PC-3 (cell line): ENCODE results near the gene TTC21B. TPM values are rescaled to one million over a fixed set of nuclear protein-coding genes. Genes with fewer than 3 reads are reported as not detected.

Experiments
- ATAC-seq: fragments of 200-7000 bp; cut with Tn5 transposase; 2 replicates; pipeline ENCODE4 v1.9.1; 2020; ENCODE audit warnings: mild to moderate bottlenecking, moderate library complexity
- BruUV-seq: library from RNA; stranded (reverse); fragments of 400-500 nt; replicated peaks from 2 replicates; lab custom pipeline; 2021; lab: Mats Ljungman, UMichigan
- CTCF ChIA-PET: fragments of 300-600 bp; sonication (Branson Sonifier 250); formaldehyde crosslinking; loops from one replicate; lab custom pipeline; 2022; ENCODE audit warnings: antibody characterized with exemption; lab: Charles Lee
- POLR2A ChIA-PET: fragments of 300-600 bp; sonication (Branson Sonifier 250); formaldehyde crosslinking; loops from one replicate; lab custom pipeline; 2022; ENCODE audit warnings: antibody characterized with exemption; ENCODE audit not compliant: unreplicated experiment; lab: Charles Lee
- DNase-seq: peaks from one replicate; pipeline ENCODE4 v3.0.0-alpha.2; 2015
- H2AFZ ChIP-seq: fragments of 300-600 bp; sonication (generic); 2 replicates; pipeline ENCODE4 v1.6.0; 2016; ENCODE audit warnings: antibody characterized with exemption, low read length
- H3F3A ChIP-seq: fragments of 300-600 bp; sonication (generic); one replicate; pipeline ENCODE4 v1.6.0; 2017; ENCODE audit warnings: antibody characterized with exemption, low read length, control low read depth, mild to moderate bottlenecking; ENCODE audit not compliant: unreplicated experiment
- H3K27ac ChIP-seq: fragments of 300-600 bp; sonication (generic); 2 replicates; pipeline ENCODE4 v1.5.1; 2016; ENCODE audit warnings: mild to moderate bottlenecking, low read length
- H3K27me3 ChIP-seq: fragments of 300-600 bp; sonication (generic); 2 replicates; pipeline ENCODE4 v1.6.1; 2016; ENCODE audit warnings: low read length, mixed read lengths
- H3K36me3 ChIP-seq: fragments of 300-600 bp; sonication (generic); 2 replicates; pipeline ENCODE4 v1.6.1; 2016; ENCODE audit warnings: low read depth, mixed run types, low read length, mixed read lengths
- H3K4me1 ChIP-seq: fragments of 300-600 bp; sonication (generic); 2 replicates; pipeline ENCODE4 v1.5.1; 2016; ENCODE audit warnings: low read length; ENCODE audit not compliant: insufficient read depth
- H3K4me2 ChIP-seq: fragments of 300-600 bp; sonication (generic); 2 replicates; pipeline ENCODE4 v1.6.0; 2016; ENCODE audit warnings: low read length
- H3K4me3 ChIP-seq: fragments of 300-600 bp; sonication (generic); 2 replicates; pipeline ENCODE4 v1.5.1; 2016; ENCODE audit warnings: mild to moderate bottlenecking, low read length, mixed read lengths
- H3K79me2 ChIP-seq: fragments of 300-600 bp; sonication (generic); 2 replicates; pipeline ENCODE4 v1.6.1; 2017; ENCODE audit warnings: low read length, mixed read lengths
- H3K9ac ChIP-seq: fragments of 300-600 bp; sonication (generic); 2 replicates; pipeline ENCODE4 v1.6.0; 2016; ENCODE audit warnings: mild to moderate bottlenecking, low read length
- H3K9me2 ChIP-seq: fragments of 300-600 bp; sonication (generic); replicated peaks from 2 replicates; pipeline ENCODE4 v1.6.1; 2016; ENCODE audit warnings: mixed run types, low read length, mixed read lengths
- H3K9me3 ChIP-seq: fragments of 300-600 bp; sonication (generic); 2 replicates; pipeline ENCODE4 v1.6.1; 2016; ENCODE audit warnings: low read length, mixed read lengths
- H4K20me1 ChIP-seq: fragments of 300-600 bp; sonication (generic); 2 replicates; pipeline ENCODE4 v1.6.1; 2016; ENCODE audit warnings: low read length, mixed read lengths
- EZH2 ChIP-seq: fragments of 300-600 bp; sonication (generic); IDR thresholded peaks from one replicate; pipeline ENCODE4 v1.6.1; 2017; ENCODE audit warnings: antibody characterized with exemption, mild to moderate bottlenecking, low read length; ENCODE audit not compliant: unreplicated experiment
- EZH2phosphoT487 ChIP-seq: fragments of 300-600 bp; sonication (generic); IDR thresholded peaks from 2 replicates; pipeline ENCODE4 v1.6.1; 2018; ENCODE audit warnings: mild to moderate bottlenecking, antibody characterized with exemption, low read length, borderline replicate concordance
- intact Hi-C: fragments of 100-400 bp; cut with micrococcal nuclease; formaldehyde crosslinking; loops from 2 replicates; pipeline ENCODE4 v1.9.0; 2023
- total RNA-seq: library from RNA; depleted of rRNA; stranded (reverse); fragments of >200 nt; gene quantifications from 2 replicates; pipeline ENCODE4 v1.2.3, GENCODE V29; 2014
- TF ChIP-seq, protein P1 (sequence below): fragments of 300-600 bp; sonication (generic); conservative IDR thresholded peaks from 2 replicates; pipeline ENCODE4 v1.5.1; 2017; ENCODE audit warnings: antibody characterized with exemption, low read depth, mild to moderate bottlenecking, low read length

Gene TTC21B
- total RNA-seq, 1 experiment from 2014 or later, result 35.5 TPM

DNA sequence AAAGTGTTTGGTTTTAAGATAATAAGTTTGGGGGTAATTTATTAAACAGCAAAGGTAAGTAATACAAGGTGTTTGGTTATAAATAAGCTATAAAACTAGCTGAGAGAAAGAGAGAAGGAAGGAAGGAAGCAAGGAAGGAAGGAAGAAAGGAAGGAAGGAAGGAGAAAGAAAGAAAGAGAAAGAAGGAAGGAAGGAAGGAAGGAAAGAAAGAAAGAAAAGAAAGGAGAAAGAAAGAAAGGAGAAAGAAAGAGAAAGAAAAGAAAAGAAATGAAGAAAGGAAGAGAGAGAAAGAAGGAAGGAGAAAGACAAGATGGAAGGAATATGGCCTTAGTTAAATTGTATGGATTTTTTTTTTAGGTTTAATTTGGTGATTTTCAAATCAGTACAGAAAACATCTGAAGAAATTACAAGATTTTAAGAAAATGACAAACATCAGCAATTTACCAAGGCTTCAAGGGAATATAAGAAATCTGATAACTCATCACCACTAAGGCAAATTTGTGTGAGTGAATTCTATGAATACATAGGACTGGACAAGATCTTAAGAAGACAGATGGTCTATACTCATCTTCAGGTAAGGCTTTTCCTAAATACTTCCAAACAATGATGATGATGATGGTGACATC is 113.1 kb downstream of the TTC21B start:
- intact Hi-C loops, result no loop called here
- H3K79me2 ChIP-seq, result no peaks in the 10 kb centered on the region
- H3K4me2 ChIP-seq, result no peak overlapping the region
- ChIA-PET POLR2A (no interaction called here), CTCF (no interaction called here)
- no peak for DNase-seq
- H3K9ac ChIP-seq, result no peak overlapping the region
- no peak for ATAC-seq
- H3K9me3 ChIP-seq, result no peaks in the 10 kb centered on the region
- H3K27ac ChIP-seq, result no peak overlapping the region
- no peaks in the 10 kb centered on the region for H3K27me3 ChIP-seq
- BruUV-seq, result no TSS peak
- no peaks in the 10 kb centered on the region for H3F3A ChIP-seq
- no peaks in the 10 kb centered on the region for H4K20me1 ChIP-seq
- TF ChIP-seq, protein P1, sequence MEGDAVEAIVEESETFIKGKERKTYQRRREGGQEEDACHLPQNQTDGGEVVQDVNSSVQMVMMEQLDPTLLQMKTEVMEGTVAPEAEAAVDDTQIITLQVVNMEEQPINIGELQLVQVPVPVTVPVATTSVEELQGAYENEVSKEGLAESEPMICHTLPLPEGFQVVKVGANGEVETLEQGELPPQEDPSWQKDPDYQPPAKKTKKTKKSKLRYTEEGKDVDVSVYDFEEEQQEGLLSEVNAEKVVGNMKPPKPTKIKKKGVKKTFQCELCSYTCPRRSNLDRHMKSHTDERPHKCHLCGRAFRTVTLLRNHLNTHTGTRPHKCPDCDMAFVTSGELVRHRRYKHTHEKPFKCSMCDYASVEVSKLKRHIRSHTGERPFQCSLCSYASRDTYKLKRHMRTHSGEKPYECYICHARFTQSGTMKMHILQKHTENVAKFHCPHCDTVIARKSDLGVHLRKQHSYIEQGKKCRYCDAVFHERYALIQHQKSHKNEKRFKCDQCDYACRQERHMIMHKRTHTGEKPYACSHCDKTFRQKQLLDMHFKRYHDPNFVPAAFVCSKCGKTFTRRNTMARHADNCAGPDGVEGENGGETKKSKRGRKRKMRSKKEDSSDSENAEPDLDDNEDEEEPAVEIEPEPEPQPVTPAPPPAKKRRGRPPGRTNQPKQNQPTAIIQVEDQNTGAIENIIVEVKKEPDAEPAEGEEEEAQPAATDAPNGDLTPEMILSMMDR, result no peak
- TF ChIP-seq EZH2, result no peak
- H3K4me3 ChIP-seq, result no peak overlapping the region
- no peaks in the 10 kb centered on the region for H3K9me2 ChIP-seq
- H3K4me1 ChIP-seq, result peaks cover 4% of the 10 kb centered on the region; the same call in 1 of the 2 replicates
- no peaks in the 10 kb centered on the region for H3K36me3 ChIP-seq
- H2AFZ ChIP-seq, result no peak overlapping the region

DNA sequence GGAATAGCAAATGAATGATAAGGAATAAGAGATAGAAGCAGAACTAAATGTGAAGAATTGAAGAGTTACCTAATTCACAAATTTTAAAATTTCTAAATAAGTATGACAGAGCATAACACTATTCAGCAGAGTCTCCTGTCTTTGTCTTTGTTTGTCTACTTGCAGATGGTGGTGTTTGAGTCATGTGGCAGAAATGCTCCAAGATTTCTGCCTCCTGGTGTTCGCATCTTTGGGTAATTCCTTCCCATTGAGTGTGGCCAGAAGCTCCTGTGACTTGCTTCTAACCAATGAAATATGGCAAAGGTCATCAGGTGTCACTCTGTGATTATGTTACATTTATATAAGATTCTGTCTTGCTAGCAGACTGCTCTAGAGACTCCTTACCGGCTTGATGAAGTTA is 114.0 kb downstream of the TTC21B start:
- DNase-seq, result peak; percentile 73
- Histone ChIP-seq H3K9me3 (no peaks in the 10 kb centered on the region), H3K79me2 (no peaks in the 10 kb centered on the region), H3K27me3 (no peaks in the 10 kb centered on the region), H3K27ac (no peak overlapping the region), H2AFZ (no peak overlapping the region), H3K4me1 (peaks cover 4% of the 10 kb centered on the region; the same call in 1 of the 2 replicates), H3K9ac (no peak overlapping the region), H3K4me2 (no peak overlapping the region), H3K36me3 (no peaks in the 10 kb centered on the region), H3K4me3 (no peak overlapping the region), H3F3A (no peaks in the 10 kb centered on the region), H4K20me1 (no peaks in the 10 kb centered on the region), H3K9me2 (no peaks in the 10 kb centered on the region)
- ChIA-PET POLR2A (no interaction called here), CTCF (no interaction called here)
- TF ChIP-seq EZH2phosphoT487, result no peak
- TF ChIP-seq EZH2, result no peak
- TF ChIP-seq, protein P1, result peak; percentile 46
- BruUV-seq, result no TSS peak
- peak; percentile 48 for ATAC-seq
- intact Hi-C loops, result no loop called here

DNA sequence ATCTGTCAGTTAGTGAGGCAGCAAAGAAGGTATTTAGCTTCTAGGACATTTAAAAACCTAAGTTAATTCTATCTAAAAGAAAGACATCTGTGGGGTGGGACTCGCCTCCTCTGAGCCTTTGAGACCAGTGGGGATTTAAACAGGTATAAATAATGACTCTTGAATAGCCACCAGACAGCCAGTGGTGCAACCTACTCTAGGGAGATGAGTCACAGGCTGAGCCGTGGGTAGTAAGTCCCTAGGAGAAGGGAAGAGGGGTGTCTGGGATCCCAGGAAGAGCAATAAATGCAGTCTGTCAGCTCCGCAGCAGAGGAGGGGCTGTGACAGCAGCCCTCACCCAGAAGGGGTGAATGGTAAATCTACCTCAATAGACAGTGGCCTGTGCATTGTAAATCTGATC is 116.5 kb downstream of the TTC21B start:
- Histone ChIP-seq H3K4me2 (no peak overlapping the region), H3K4me3 (no peak overlapping the region), H3K27me3 (no peaks in the 10 kb centered on the region), H3K27ac (no peak overlapping the region), H3K36me3 (no peaks in the 10 kb centered on the region), H3K4me1 (peaks cover 20% of the 10 kb centered on the region), H4K20me1 (no peaks in the 10 kb centered on the region), H2AFZ (no peak overlapping the region), H3K9ac (no peak overlapping the region), H3K79me2 (no peaks in the 10 kb centered on the region), H3K9me2 (no peaks in the 10 kb centered on the region), H3K9me3 (no peaks in the 10 kb centered on the region), H3F3A (no peaks in the 10 kb centered on the region)
- BruUV-seq, result no TSS peak
- DNase-seq (peak; percentile 47), ATAC-seq (no peak)
- intact Hi-C loops, result no loop called here
- no peak for TF ChIP-seq EZH2phosphoT487
- TF ChIP-seq EZH2, result no peak
- TF ChIP-seq, protein P1, result no peak
- CTCF ChIA-PET, result no interaction called here
- POLR2A ChIA-PET, result no interaction called here
